Measurements from ENCODE around the gene XXYLT1. TPM values are rescaled to one million over a fixed set of nuclear protein-coding genes. Genes with fewer than 3 reads are reported as not detected.

Gene XXYLT1
- polyA plus RNA-seq, 2 of the 4 experiments (the other 2 are of a cell fraction): 11.9 to 12.0 TPM

DNA sequence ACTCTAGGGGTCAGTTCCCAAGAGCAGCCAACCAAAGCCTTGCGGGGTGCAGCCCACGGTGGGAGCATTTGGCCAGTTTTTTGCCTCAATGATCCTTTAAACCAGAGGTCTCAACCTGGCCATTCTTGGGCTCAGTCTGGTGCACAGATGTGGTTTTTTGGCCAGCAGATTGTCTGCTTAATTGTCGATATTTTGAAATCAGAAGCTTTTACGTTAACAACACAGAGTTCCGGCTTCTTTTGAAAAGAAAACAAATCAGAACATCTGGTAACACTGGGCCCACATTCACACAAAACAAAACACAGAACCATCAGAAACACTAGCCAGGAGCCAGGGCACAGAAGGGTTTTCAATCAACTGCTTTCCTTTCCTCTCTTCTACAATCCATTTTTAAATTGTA lies 127.7 kb downstream of the XXYLT1 start:
- H3K4me1 ChIP-seq: no peaks in the 10 kb centered on the region
- H3K9me3 ChIP-seq: no peaks in the 10 kb centered on the region
- H3K4me3 ChIP-seq: no peak overlapping the region
- DNase-seq (ENCODE audit: low read depth in 1 of 2, low spot score in 1 of 2) (no peak), FAIRE-seq (no peak), ATAC-seq (no peak)
- CTCF ChIA-PET: interaction anchor here (0.9 kb wide), 1 partner anchor 14 kb away, joined by 3 read pairs; no protein-coding TSS in a partner anchor
- no peak overlapping the region for H3K4me2 ChIP-seq
- 93% methylated on average over 5 of the region's 5 CpGs for WGBS (ENCODE audit: missing lambda C conversion rate)
- TF ChIP-seq EP300 (IDR thresholded peaks at IDR 0.05) (no peak), RARB (CRISPR knock-in tag; IDR thresholded peaks at IDR 0.05) (no peak), RAD21 (conservative IDR thresholded peaks at IDR 0.05 in 1 of 2, IDR thresholded peaks at IDR 0.05 in 1 of 2) (no peak)
- POLR2A ChIA-PET: no interaction called here
- no peak overlapping the region for H3K27ac ChIP-seq

DNA sequence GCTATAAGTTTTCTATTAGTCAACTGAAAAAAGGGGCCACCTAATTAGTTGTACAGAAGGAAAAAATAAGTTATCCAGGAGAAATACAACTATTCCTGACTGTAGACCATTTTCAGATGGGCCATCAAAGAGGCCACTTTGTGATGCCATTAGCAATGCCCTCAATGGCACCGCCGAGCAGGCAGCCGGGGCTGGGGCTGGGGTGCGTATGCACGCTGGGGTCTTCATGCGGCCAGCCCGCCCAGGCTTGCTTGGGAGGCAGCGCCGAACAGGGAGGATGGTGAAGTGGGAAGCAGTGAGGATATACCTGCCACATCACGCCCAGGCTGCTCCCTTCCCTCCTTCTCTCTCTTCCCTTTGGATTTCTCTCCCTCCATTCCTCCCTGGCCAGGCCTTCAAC lies 128.4 kb downstream of the XXYLT1 start:
- ATAC-seq (no peak), FAIRE-seq (no peak), DNase-seq (ENCODE audit: low read depth in 1 of 2, low spot score in 1 of 2) (no peak)
- ChIA-PET CTCF (no interaction called here), POLR2A (no interaction called here)
- Histone ChIP-seq H3K4me1 (no peaks in the 10 kb centered on the region), H3K4me2 (no peak overlapping the region), H3K4me3 (no peak overlapping the region), H3K9me3 (no peaks in the 10 kb centered on the region), H3K27ac (no peak overlapping the region)
- WGBS (ENCODE audit: missing lambda C conversion rate): 86% methylated on average over 3 of the region's 10 CpGs
- TF ChIP-seq BCL3 (IDR thresholded peaks at IDR 0.05) (no peak), NFE2L2 (conservative IDR thresholded peaks at IDR 0.05; ENCODE audit: low read length) (no peak), GATA3 (IDR thresholded peaks at IDR 0.05; ENCODE audit: borderline replicate concordance) (no peak), TP53 (CRISPR knock-in tag; IDR thresholded peaks at IDR 0.05) (no peak), RNF2 (IDR thresholded peaks at IDR 0.05; ENCODE audit: borderline replicate concordance, low read depth) (no peak), CHD2 (IDR thresholded peaks at IDR 0.05; ENCODE audit: low read length, partially characterized antibody) (no peak), RFX5 (IDR thresholded peaks at IDR 0.05) (no peak), HOXB13 (CRISPR knock-in tag; IDR thresholded peaks at IDR 0.05; ENCODE audit: low read depth) (no peak)
- TF ChIP-seq, protein P1, sequence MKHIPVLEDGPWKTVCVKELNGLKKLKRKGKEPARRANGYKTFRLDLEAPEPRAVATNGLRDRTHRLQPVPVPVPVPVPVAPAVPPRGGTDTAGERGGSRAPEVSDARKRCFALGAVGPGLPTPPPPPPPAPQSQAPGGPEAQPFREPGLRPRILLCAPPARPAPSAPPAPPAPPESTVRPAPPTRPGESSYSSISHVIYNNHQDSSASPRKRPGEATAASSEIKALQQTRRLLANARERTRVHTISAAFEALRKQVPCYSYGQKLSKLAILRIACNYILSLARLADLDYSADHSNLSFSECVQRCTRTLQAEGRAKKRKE (CRISPR knock-in tag; IDR thresholded peaks at IDR 0.05; ENCODE audit: low read depth): no peak

- ChIA-PET POLR2A (no interaction called here), CTCF (no interaction called here)
- H3K4me3 ChIP-seq: no peak overlapping the region
- FAIRE-seq: no peak
- no peak for DNase-seq (ENCODE audit: low read depth in 1 of 2, low spot score in 1 of 2)
- H3K9me3 ChIP-seq: no peaks in the 10 kb centered on the region
- no peak overlapping the region for H3K27ac ChIP-seq
- H3K4me2 ChIP-seq: no peak overlapping the region
- ATAC-seq: no peak
- WGBS (ENCODE audit: missing lambda C conversion rate): 90% methylated on average over 12 of the region's 12 CpGs
- H3K4me1 ChIP-seq: no peaks in the 10 kb centered on the region
- TF ChIP-seq ELK1 (IDR thresholded peaks at IDR 0.05; ENCODE audit: low read depth, low read length) (no peak), HOXB13 (CRISPR knock-in tag; IDR thresholded peaks at IDR 0.05; ENCODE audit: low read depth) (no peak), RFX5 (IDR thresholded peaks at IDR 0.05) (no peak), TP53 (CRISPR knock-in tag; IDR thresholded peaks at IDR 0.05) (no peak), RARB (CRISPR knock-in tag; IDR thresholded peaks at IDR 0.05) (no peak), SMC3 (IDR thresholded peaks at IDR 0.05) (no peak), CHD4 (IDR thresholded peaks at IDR 0.05; ENCODE audit: borderline replicate concordance) (no peak), CEBPB (IDR thresholded peaks at IDR 0.05) (no peak), REST (IDR thresholded peaks at IDR 0.05) (no peak), EP300 (IDR thresholded peaks at IDR 0.05) (no peak), PHF8 (IDR thresholded peaks at IDR 0.05; ENCODE audit: borderline replicate concordance, low read depth) (no peak), FOSL2 (IDR thresholded peaks at IDR 0.05) (no peak), FOSL2 (CRISPR knock-in tag; IDR thresholded peaks at IDR 0.05) (no peak)
- TF ChIP-seq, protein P2, sequence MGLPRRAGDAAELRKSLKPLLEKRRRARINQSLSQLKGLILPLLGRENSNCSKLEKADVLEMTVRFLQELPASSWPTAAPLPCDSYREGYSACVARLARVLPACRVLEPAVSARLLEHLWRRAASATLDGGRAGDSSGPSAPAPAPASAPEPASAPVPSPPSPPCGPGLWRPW (IDR thresholded peaks at IDR 0.05): no peak
- TF ChIP-seq, protein P3, sequence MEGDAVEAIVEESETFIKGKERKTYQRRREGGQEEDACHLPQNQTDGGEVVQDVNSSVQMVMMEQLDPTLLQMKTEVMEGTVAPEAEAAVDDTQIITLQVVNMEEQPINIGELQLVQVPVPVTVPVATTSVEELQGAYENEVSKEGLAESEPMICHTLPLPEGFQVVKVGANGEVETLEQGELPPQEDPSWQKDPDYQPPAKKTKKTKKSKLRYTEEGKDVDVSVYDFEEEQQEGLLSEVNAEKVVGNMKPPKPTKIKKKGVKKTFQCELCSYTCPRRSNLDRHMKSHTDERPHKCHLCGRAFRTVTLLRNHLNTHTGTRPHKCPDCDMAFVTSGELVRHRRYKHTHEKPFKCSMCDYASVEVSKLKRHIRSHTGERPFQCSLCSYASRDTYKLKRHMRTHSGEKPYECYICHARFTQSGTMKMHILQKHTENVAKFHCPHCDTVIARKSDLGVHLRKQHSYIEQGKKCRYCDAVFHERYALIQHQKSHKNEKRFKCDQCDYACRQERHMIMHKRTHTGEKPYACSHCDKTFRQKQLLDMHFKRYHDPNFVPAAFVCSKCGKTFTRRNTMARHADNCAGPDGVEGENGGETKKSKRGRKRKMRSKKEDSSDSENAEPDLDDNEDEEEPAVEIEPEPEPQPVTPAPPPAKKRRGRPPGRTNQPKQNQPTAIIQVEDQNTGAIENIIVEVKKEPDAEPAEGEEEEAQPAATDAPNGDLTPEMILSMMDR (IDR thresholded peaks at IDR 0.05): no peak
These were observed 129.9 kb downstream of the XXYLT1 start for GRCh38 chr3:195140816-195141793.

Data from A549 (cell line).